Measurements from ENCODE around the gene RAP2C. TPM values are rescaled to one million over a fixed set of nuclear protein-coding genes. Genes with fewer than 3 reads are reported as not detected.

RAP2C gene
- total and polyA plus RNA-seq, 2 donors (not counting 3 experiments of a cell fraction or from before 2014, with no cell fraction given), result 5.5 to 22.2 TPM

- no peaks in the 10 kb centered on the region for H3K9me3 ChIP-seq (replicated peaks; ENCODE audit: control insufficient read depth, insufficient read depth, low read length)
- TF ChIP-seq JUN (IDR thresholded peaks at IDR 0.05; ENCODE audit: borderline replicate concordance, insufficient read depth, insufficient read length, low read depth), result no peak
- no peak for TF ChIP-seq POLR2A (IDR thresholded peaks at IDR 0.05; ENCODE audit: low read depth, low read length)
- TF ChIP-seq, protein P1, sequence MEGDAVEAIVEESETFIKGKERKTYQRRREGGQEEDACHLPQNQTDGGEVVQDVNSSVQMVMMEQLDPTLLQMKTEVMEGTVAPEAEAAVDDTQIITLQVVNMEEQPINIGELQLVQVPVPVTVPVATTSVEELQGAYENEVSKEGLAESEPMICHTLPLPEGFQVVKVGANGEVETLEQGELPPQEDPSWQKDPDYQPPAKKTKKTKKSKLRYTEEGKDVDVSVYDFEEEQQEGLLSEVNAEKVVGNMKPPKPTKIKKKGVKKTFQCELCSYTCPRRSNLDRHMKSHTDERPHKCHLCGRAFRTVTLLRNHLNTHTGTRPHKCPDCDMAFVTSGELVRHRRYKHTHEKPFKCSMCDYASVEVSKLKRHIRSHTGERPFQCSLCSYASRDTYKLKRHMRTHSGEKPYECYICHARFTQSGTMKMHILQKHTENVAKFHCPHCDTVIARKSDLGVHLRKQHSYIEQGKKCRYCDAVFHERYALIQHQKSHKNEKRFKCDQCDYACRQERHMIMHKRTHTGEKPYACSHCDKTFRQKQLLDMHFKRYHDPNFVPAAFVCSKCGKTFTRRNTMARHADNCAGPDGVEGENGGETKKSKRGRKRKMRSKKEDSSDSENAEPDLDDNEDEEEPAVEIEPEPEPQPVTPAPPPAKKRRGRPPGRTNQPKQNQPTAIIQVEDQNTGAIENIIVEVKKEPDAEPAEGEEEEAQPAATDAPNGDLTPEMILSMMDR (IDR thresholded peaks at IDR 0.05; ENCODE audit: extremely low read depth in 1 of 2, insufficient read depth in 1 of 2, low read depth in 1 of 2, low read length in 2 of 2), result no peak
- no peak for TF ChIP-seq FOS (IDR thresholded peaks at IDR 0.05; ENCODE audit: borderline replicate concordance, insufficient read depth, low read length)
- TF ChIP-seq MYC (IDR thresholded peaks at IDR 0.05; ENCODE audit: low read depth, low read length), result no peak
- no peak for TF ChIP-seq GATA2 (IDR thresholded peaks at IDR 0.05; ENCODE audit: insufficient read depth, insufficient read length, low read depth, low read length)
- TF ChIP-seq POLR2AphosphoS5 (IDR thresholded peaks at IDR 0.05; ENCODE audit: insufficient read depth, low read depth, low read length), result no peak
- no peak overlapping the region for H3K4me2 ChIP-seq (ENCODE audit: insufficient read depth, low read length)
- ChIA-PET CTCF (no interaction called here), POLR2A (no interaction called here)
- H3K9ac ChIP-seq (replicated peaks; ENCODE audit: extremely low read depth, insufficient read depth, low read length), result no peak overlapping the region
- FAIRE-seq (no peak), DNase-seq (ENCODE audit: low read depth, low spot score) (no peak)
- H3K27ac ChIP-seq (ENCODE audit: insufficient read depth, low read depth, low read length), result no peak overlapping the region
- H3K9me1 ChIP-seq (replicated peaks; ENCODE audit: control insufficient read depth, extremely low read depth, insufficient read depth, low read length), result no peaks in the 10 kb centered on the region
- BruUV-seq (replicated peaks), result no TSS peak
- no peak overlapping the region for H3K4me3 ChIP-seq (replicated peaks in 1 of 3; ENCODE audit: insufficient read depth in 1 of 3, low read depth in 1 of 3, low read length in 3 of 3)
- dilution Hi-C loops (cut with MboI; ENCODE audit: extremely low pct_ligation_motif_present, low sequenced_read_pairs) (no loop called here), intact Hi-C loops (cut with micrococcal nuclease) (no loop called here)
- no peaks in the 10 kb centered on the region for H3K79me2 ChIP-seq (ENCODE audit: control insufficient read depth, insufficient read depth, low read length)
- H3K4me1 ChIP-seq (ENCODE audit: control insufficient read depth, extremely low read depth, insufficient read depth, low read length), result peaks cover 7% of the 10 kb centered on the region
- H2AFZ ChIP-seq (ENCODE audit: low read depth, low read length), result no peak overlapping the region
- H4K20me1 ChIP-seq (replicated peaks; ENCODE audit: control insufficient read depth, extremely low read depth, insufficient read depth, low read length), result no peaks in the 10 kb centered on the region
- no peaks in the 10 kb centered on the region for H3K27me3 ChIP-seq (ENCODE audit: control insufficient read depth in 2 of 2, insufficient read depth in 2 of 2, low read length in 2 of 2)
- no peaks in the 10 kb centered on the region for H3K36me3 ChIP-seq (ENCODE audit: control insufficient read depth in 2 of 2, extremely low read depth in 1 of 2, insufficient read depth in 2 of 2, low read length in 2 of 2)
Measured at GRCh38 chrX:132235488-132235887, 16.2 kb upstream of the RAP2C start.

- POLR2A ChIA-PET, result no interaction called here
- dilution Hi-C loops (cut with MboI; ENCODE audit: extremely low pct_ligation_motif_present, low sequenced_read_pairs), result no loop called here
- H3K9me1 ChIP-seq (replicated peaks; ENCODE audit: control insufficient read depth, extremely low read depth, insufficient read depth, low read length), result no peaks in the 10 kb centered on the region
- no peaks in the 10 kb centered on the region for H3K9me3 ChIP-seq (replicated peaks; ENCODE audit: control insufficient read depth, insufficient read depth, low read length)
- no peak overlapping the region for H3K27ac ChIP-seq (ENCODE audit: insufficient read depth, low read depth, low read length)
- H3K4me3 ChIP-seq (replicated peaks in 1 of 3; ENCODE audit: insufficient read depth in 1 of 3, low read depth in 1 of 3, low read length in 3 of 3), result no peak overlapping the region
- CTCF ChIA-PET, result no interaction called here
- BruUV-seq (replicated peaks), result no TSS peak
- H2AFZ ChIP-seq (ENCODE audit: low read depth, low read length), result no peak overlapping the region
- H3K9ac ChIP-seq (replicated peaks; ENCODE audit: extremely low read depth, insufficient read depth, low read length), result no peak overlapping the region
- no peaks in the 10 kb centered on the region for H3K79me2 ChIP-seq (ENCODE audit: control insufficient read depth, insufficient read depth, low read length)
- DNase-seq (ENCODE audit: low read depth, low spot score), result no peak
- intact Hi-C loops (cut with micrococcal nuclease), result no loop called here
- no peaks in the 10 kb centered on the region for H4K20me1 ChIP-seq (replicated peaks; ENCODE audit: control insufficient read depth, extremely low read depth, insufficient read depth, low read length)
- no peak for FAIRE-seq
- H3K36me3 ChIP-seq (ENCODE audit: control insufficient read depth in 2 of 2, extremely low read depth in 1 of 2, insufficient read depth in 2 of 2, low read length in 2 of 2), result no peaks in the 10 kb centered on the region
- TF ChIP-seq GATA2 (IDR thresholded peaks at IDR 0.05; ENCODE audit: insufficient read depth, insufficient read length, low read depth, low read length) (no peak), POLR2AphosphoS5 (IDR thresholded peaks at IDR 0.05; ENCODE audit: insufficient read depth, low read depth, low read length) (no peak), MYC (IDR thresholded peaks at IDR 0.05; ENCODE audit: low read depth, low read length) (no peak), POLR2A (IDR thresholded peaks at IDR 0.05; ENCODE audit: low read depth, low read length) (no peak), EZH2 (IDR thresholded peaks at IDR 0.05; ENCODE audit: borderline replicate concordance, low read depth, low read length, severe bottlenecking) (no peak), FOS (IDR thresholded peaks at IDR 0.05; ENCODE audit: borderline replicate concordance, insufficient read depth, low read length) (no peak), JUN (IDR thresholded peaks at IDR 0.05; ENCODE audit: borderline replicate concordance, insufficient read depth, insufficient read length, low read depth) (no peak)
- TF ChIP-seq, protein P1 (IDR thresholded peaks at IDR 0.05; ENCODE audit: extremely low read depth in 1 of 2, insufficient read depth in 1 of 2, low read depth in 1 of 2, low read length in 2 of 2), result no peak
- TF ChIP-seq, protein P2, sequence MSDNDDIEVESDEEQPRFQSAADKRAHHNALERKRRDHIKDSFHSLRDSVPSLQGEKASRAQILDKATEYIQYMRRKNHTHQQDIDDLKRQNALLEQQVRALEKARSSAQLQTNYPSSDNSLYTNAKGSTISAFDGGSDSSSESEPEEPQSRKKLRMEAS (IDR thresholded peaks at IDR 0.05; ENCODE audit: insufficient read depth, insufficient read length), result no peak
- H3K4me1 ChIP-seq (ENCODE audit: control insufficient read depth, extremely low read depth, insufficient read depth, low read length), result no peaks in the 10 kb centered on the region
- no peak overlapping the region for H3K4me2 ChIP-seq (ENCODE audit: insufficient read depth, low read length)
- H3K27me3 ChIP-seq (ENCODE audit: control insufficient read depth in 2 of 2, insufficient read depth in 2 of 2, low read length in 2 of 2), result no peaks in the 10 kb centered on the region
Measured at GRCh38 chrX:132231587-132231986, 12.3 kb upstream of the RAP2C start.
